Mesodermal cell (in vitro differentiated cells): ENCODE data around the gene DDOST.

Experiments
- H3K27ac ChIP-seq: 2 replicates; pipeline ENCODE4 v1.7.0; 2013; ENCODE audit warnings: mild to moderate bottlenecking, low read depth, low read length, moderate library complexity; ENCODE audit not compliant: severe bottlenecking
- H3K36me3 ChIP-seq: 2 replicates; pipeline ENCODE4 v1.7.1; 2013; ENCODE audit warnings: mild to moderate bottlenecking, low read length, moderate library complexity; ENCODE audit not compliant: control insufficient read depth, insufficient read depth
- H3K4me1 ChIP-seq: one replicate; pipeline ENCODE4 v1.7.1; 2013; ENCODE audit warnings: mild to moderate bottlenecking, low read length; ENCODE audit not compliant: insufficient read depth, control insufficient read depth, poor library complexity, severe bottlenecking
- H3K4me3 ChIP-seq: 2 replicates; pipeline ENCODE4 v1.7.0; 2013; ENCODE audit warnings: low read length, control low read depth, mild to moderate bottlenecking; ENCODE audit not compliant: insufficient read depth, poor library complexity, severe bottlenecking; ENCODE audit errors: extremely low read depth
- H3K9me3 ChIP-seq: 2 replicates; pipeline ENCODE4 v1.7.1; 2013; ENCODE audit warnings: mild to moderate bottlenecking, low read length, moderate library complexity; ENCODE audit not compliant: control insufficient read depth
- WGBS, 2 experiments: methylation state at CpG; one replicate each; pipeline ENCODE4 v1.1.5; 2013; ENCODE audit warnings: missing lambda C conversion rate in 2 of 2; ENCODE audit not compliant: insufficient coverage in 2 of 2; 5-methylcytosine and 5-hydroxymethylcytosine counted together

DDOST gene

GRCh38 chr1:20702416-20702815, 41.2 kb upstream of the DDOST start:
- H3K4me1 ChIP-seq: peaks cover 30% of the 10 kb centered on the region
- no peak overlapping the region for H3K27ac ChIP-seq
- H3K9me3 ChIP-seq: no peaks in the 10 kb centered on the region
- no peak overlapping the region for H3K4me3 ChIP-seq
- no peaks in the 10 kb centered on the region for H3K36me3 ChIP-seq
- WGBS, 2 experiments: 100% methylated on average over 1 of the region's 1 CpG

GRCh38 chr1:20701847-20702246, 40.7 kb upstream of the DDOST start:
- Histone ChIP-seq H3K36me3 (no peaks in the 10 kb centered on the region), H3K9me3 (no peaks in the 10 kb centered on the region), H3K4me3 (no peak overlapping the region), H3K4me1 (peaks cover 33% of the 10 kb centered on the region), H3K27ac (no peak overlapping the region)
- WGBS, 2 experiments: 82 to 88% methylated on average over 5 of the region's 5 CpGs

GRCh38 chr1:20701446-20701845, 40.3 kb upstream of the DDOST start:
- Histone ChIP-seq H3K9me3 (no peaks in the 10 kb centered on the region), H3K36me3 (no peaks in the 10 kb centered on the region), H3K4me3 (no peak overlapping the region), H3K27ac (no peak overlapping the region), H3K4me1 (peaks cover 32% of the 10 kb centered on the region)
- 91 to 94% methylated on average over 9 of the region's 9 CpGs for WGBS, 2 experiments

DNA sequence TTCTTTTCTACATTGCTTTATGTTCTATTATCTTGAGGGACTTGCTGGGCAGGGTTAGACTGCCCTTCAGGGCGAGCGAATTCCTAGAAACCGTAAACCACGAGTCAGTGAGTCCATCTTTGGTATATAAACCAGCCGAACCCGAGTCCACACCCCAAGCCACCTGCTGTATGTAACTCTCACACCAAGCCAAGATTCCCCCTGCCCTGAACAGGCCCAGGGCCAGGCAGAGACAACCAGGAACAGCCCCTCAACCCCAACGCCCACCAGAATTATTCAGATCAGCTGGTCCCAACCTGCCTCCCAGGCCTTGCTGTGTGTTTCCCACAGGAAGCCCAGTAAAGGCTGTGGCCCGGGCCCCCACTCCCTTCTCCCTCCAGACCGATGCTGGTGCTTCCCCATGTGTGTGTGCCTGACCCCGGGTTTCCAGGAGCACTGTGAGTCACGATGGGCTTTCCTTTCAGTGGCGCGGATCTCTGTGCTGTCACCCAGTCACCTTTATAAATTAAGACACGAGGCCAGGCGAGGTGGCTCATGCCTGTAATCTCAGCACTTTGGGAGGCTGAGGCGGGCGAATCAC, 39.6 kb upstream of the DDOST start:
- 90% methylated on average over 13 to 15 of the region's 17 CpGs for WGBS, 2 experiments

GRCh38 chr1:20699558-20699957, 38.4 kb upstream of the DDOST start:
- Histone ChIP-seq H3K9me3 (no peaks in the 10 kb centered on the region), H3K4me3 (no peak overlapping the region), H3K4me1 (peaks cover 21% of the 10 kb centered on the region), H3K36me3 (no peaks in the 10 kb centered on the region), H3K27ac (no peak overlapping the region)
- WGBS, 2 experiments: 96 to 97% methylated on average over 7 to 8 of the region's 9 CpGs

More for the DNA sequence above, 39.6 kb upstream of the DDOST start:
- H3K4me3 ChIP-seq: no peak overlapping the region
- no peaks in the 10 kb centered on the region for H3K36me3 ChIP-seq
- H3K9me3 ChIP-seq: no peaks in the 10 kb centered on the region
- peaks cover 32% of the 10 kb centered on the region for H3K4me1 ChIP-seq
- no peak overlapping the region for H3K27ac ChIP-seq

- H3K27ac ChIP-seq: peak overlapping the region; percentile 80
- no peaks in the 10 kb centered on the region for H3K9me3 ChIP-seq
- H3K4me3 ChIP-seq: no peak overlapping the region
- WGBS, 2 experiments: 84 to 89% methylated on average over 10 to 16 of the region's 18 CpGs
- no peaks in the 10 kb centered on the region for H3K36me3 ChIP-seq
- peaks cover 19% of the 10 kb centered on the region for H3K4me1 ChIP-seq
Observed at GRCh38 chr1:20698195-20698910, 37.2 kb upstream of the DDOST start.

DNA sequence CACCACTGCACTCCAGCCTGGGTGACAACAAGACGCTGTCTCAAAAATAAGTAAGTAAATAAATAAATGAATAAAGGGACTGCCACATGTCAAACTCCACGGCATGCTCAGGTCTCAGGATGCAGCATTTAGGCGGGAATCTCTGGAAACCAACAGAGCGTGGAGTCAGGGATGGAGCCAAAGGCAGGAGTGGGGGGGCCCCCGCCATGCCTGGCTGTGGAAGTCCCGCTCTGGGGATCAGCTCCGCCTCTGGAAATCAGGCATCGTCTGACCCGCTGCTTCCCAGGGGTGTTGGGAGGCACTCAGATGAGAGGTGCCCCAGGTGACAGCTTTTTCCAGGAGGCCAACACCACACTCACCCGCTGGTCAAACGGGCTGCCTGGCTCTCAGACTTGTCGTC, 36.4 kb upstream of the DDOST start:
- H3K36me3 ChIP-seq: no peaks in the 10 kb centered on the region
- H3K4me1 ChIP-seq: peaks cover 19% of the 10 kb centered on the region
- no peaks in the 10 kb centered on the region for H3K9me3 ChIP-seq
- 95% methylated on average over 9 to 12 of the region's 12 CpGs for WGBS, 2 experiments
- no peak overlapping the region for H3K4me3 ChIP-seq
- H3K27ac ChIP-seq: no peak overlapping the region

DNA sequence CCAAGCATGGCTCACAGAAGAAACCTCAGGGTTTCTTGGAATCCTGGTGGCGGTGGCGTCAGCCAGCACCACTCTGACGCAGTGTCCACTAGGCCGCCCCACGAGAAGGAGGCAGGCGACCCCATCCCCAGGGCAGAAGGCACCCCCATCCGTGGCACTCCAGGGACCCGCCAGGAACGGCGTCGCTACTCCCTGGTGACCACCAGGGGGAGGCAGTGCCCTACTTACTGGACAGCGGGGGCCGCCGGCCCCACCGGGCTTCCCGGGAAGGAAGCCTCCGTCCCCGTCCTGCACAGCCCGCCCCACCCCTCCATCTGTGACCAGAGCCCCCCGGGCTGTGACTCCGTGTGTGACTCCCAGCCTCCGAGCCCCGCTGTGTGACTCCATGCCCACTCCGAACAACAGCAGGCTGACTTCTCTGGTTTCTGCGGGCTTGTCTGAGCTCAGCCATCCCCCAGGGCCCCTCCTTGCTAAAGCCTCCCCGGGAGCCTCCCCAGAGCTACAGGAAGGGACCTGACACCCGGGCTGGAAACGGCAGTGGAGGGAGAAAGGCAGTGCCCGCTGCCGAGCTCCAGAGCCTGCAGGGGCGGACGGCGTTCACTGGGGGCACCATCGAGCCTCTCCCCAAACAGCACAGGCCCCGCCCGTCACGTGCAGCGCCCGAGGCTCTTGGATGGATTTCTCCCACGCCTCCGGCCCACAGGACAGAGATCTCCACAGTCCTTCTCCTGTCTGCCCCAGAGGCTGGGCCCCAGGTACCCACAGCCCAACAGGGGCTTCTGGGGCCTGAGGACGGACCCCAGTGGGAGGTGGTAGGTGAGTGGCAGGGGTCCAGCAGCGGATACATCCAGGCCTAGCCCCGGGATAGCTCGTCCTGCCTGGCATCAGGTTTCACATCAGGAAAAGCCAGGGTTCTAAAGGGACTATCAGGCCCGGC, 35.5 kb upstream of the DDOST start:
- H3K4me1 ChIP-seq: peaks cover 19% of the 10 kb centered on the region
- H3K36me3 ChIP-seq: no peaks in the 10 kb centered on the region
- H3K27ac ChIP-seq: peak overlapping the region; percentile 93
- WGBS, 2 experiments: 2 to 6% methylated on average over 22 to 33 of the region's 46 CpGs
- no peaks in the 10 kb centered on the region for H3K9me3 ChIP-seq
- peak overlapping the region; percentile 40 for H3K4me3 ChIP-seq

DNA sequence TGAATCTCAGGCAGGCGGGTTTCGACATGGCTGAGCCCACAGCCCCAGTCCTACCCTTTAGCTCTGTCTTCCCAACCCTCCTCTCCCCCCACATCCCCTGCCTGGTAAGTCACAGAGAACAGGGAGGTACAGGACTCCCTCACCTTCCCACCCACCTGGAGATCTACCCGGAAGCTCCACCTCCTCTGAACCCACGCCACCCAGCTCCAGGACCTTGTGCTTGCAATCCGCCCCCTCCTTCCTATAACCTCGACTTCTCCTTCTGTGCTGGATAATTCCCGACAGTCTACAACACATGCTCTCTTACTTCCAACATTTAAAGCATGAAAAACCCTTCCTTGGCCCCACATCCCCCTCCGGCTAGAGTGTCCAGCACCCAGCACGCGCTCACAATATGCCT, 34.3 kb upstream of the DDOST start:
- Histone ChIP-seq H3K4me3 (no peak overlapping the region), H3K9me3 (no peaks in the 10 kb centered on the region), H3K27ac (no peak overlapping the region), H3K4me1 (peaks cover 17% of the 10 kb centered on the region), H3K36me3 (no peaks in the 10 kb centered on the region)
- WGBS, 2 experiments: 89 to 92% methylated on average over 8 to 10 of the region's 10 CpGs

- WGBS, 2 experiments: 100% methylated on average over 1 of the region's 2 CpGs; no CpG with 5 or more reads in 1 of the 2 experiments
- Histone ChIP-seq H3K27ac (no peak overlapping the region), H3K4me1 (peaks cover 9% of the 10 kb centered on the region), H3K9me3 (no peaks in the 10 kb centered on the region), H3K36me3 (no peaks in the 10 kb centered on the region), H3K4me3 (no peak overlapping the region)
Observed at GRCh38 chr1:20693623-20694022, 32.5 kb upstream of the DDOST start.
